HL-60 (cell line): ENCODE results near the gene GZMM.

Experiments
- DNase-seq, 2 experiments: peaks; one replicate each; pipeline ENCODE4 v3.0.0-alpha.2; 2010 to 2020; ENCODE audit warnings: low read depth in 1 of 2, low spot score in 1 of 2
- H3K27ac ChIP-seq: fragments of 250-450 bp; sonication (Bioruptor Pico); replicated peaks from 2 replicates; pipeline ENCODE4 v1.5.1; 2020; ENCODE audit warnings: mild to moderate bottlenecking, moderate library complexity
- H3K27me3 ChIP-seq: fragments of 250-450 bp; sonication (Bioruptor Pico); 2 replicates; pipeline ENCODE4 v1.5.1; 2021; ENCODE audit warnings: mild to moderate bottlenecking, moderate library complexity; ENCODE audit not compliant: insufficient read depth, poor library complexity, severe bottlenecking
- H3K4me3 ChIP-seq: replicated peaks from 2 replicates; pipeline ENCODE4 v1.5.1; 2011; ENCODE audit warnings: mild to moderate bottlenecking, control low read depth, low read length; ENCODE audit not compliant: insufficient read depth
- CTCF ChIP-seq: IDR thresholded peaks from one replicate; pipeline ENCODE4 v1.5.1; 2011; ENCODE audit warnings: low read length, control low read depth, inconsistent platforms; ENCODE audit not compliant: insufficient read depth
- GABPA ChIP-seq: IDR thresholded peaks from 2 replicates; pipeline ENCODE4 v1.6.1; 2012; ENCODE audit warnings: low read depth
- POLR2AphosphoS5 ChIP-seq: IDR thresholded peaks from 2 replicates; pipeline ENCODE4 v1.6.1; 2012; ENCODE audit warnings: low read depth
- REST ChIP-seq: IDR thresholded peaks from 2 replicates; pipeline ENCODE4 v1.6.1; 2012; ENCODE audit warnings: low read depth; ENCODE audit not compliant: insufficient replicate concordance
- SPI1 ChIP-seq: IDR thresholded peaks from 2 replicates; pipeline ENCODE4 v1.6.1; 2012; ENCODE audit warnings: low read depth, mild to moderate bottlenecking, borderline replicate concordance

Gene GZMM

GRCh38 chr19:497869-498510 lies 45.9 kb upstream of the GZMM start:
- Histone ChIP-seq H3K27ac (no peak overlapping the region), H3K4me3 (no peak overlapping the region), H3K27me3 (peaks cover 14% of the 10 kb centered on the region)
- no peak for TF ChIP-seq REST
- TF ChIP-seq GABPA = no peak
- no peak for TF ChIP-seq CTCF
- no peak for TF ChIP-seq POLR2AphosphoS5
- no peak for DNase-seq

GRCh38 chr19:498511-498891 lies 45.4 kb upstream of the GZMM start:
- Histone ChIP-seq H3K27me3 (peaks cover 14% of the 10 kb centered on the region), H3K27ac (no peak overlapping the region), H3K4me3 (no peak overlapping the region)
- no peak for DNase-seq
- TF ChIP-seq SPI1 = no peak
- TF ChIP-seq GABPA = no peak
- no peak for TF ChIP-seq POLR2AphosphoS5
- no peak for TF ChIP-seq REST
- TF ChIP-seq CTCF = no peak

GRCh38 chr19:498977-499623 lies 44.8 kb upstream of the GZMM start:
- no peak for DNase-seq
- peaks cover 14% of the 10 kb centered on the region for H3K27me3 ChIP-seq
- H3K27ac ChIP-seq = no peak overlapping the region
- H3K4me3 ChIP-seq = no peak overlapping the region
- TF ChIP-seq REST = no peak
- TF ChIP-seq CTCF = no peak
- no peak for TF ChIP-seq POLR2AphosphoS5
- no peak for TF ChIP-seq GABPA
- no peak for TF ChIP-seq SPI1
